Activated naive CD4-positive, alpha-beta T cell treated with Interleukin-2 at 50 U/mL for 16 hours (primary cell): ENCODE results near the gene NEK8.
"Not testable (repeated sequence)": the region's sequence is repeated elsewhere in the genome, so short reads cannot be mapped to it uniquely, and the experiment has no call there.

Source experiments
- DNase-seq: peaks from one replicate; pipeline ENCODE4 v3.0.0-alpha.2; 2020

The NEK8 gene

GRCh38 chr17:28774206-28774605 lies 45.6 kb downstream of the NEK8 start:
- DNase-seq = no peak

- no peak for DNase-seq
Measured at GRCh38 chr17:28777178-28777577, 48.6 kb downstream of the NEK8 start.

DNA sequence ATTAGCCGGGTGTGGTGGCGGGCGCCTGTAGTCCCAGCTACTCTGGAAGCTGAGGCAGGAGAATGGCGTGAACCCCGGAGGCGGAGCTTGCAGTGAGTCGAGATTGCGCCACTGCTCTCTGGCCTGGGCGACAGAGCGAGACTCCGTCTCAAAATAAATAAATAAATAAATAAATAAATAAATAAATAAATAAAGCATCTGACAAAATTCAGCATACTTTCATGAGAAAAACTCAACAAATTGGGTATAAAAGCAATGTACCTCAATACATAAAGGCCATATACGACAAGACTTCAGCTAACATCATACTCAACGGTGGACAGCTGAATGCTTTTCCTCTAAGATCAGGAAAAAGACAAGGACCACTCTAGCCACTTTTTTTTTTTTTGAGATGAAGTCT lies 51.0 kb downstream of the NEK8 start:
- not testable (repeated sequence) for DNase-seq

GRCh38 chr17:28783161-28783560 lies 54.6 kb downstream of the NEK8 start:
- no peak for DNase-seq

DNA sequence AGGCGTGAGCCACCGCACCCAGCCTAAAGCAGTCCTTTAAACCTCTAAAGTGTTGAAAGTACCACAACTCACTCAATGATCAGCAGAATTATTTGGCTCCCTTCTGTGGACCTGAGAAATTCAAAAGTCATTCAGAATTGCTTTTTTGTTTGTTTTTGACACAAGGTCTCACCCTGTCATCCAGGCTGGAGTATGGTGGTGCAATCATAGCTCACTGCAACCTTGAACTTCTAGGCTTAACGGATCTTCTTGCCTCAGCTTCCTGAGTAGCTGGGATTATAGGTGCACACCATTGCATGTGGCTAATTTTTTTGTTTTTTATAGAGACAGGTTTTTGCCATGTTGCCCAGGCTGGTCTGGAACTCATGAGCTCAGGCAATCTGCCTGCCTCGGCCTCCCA lies 59.5 kb downstream of the NEK8 start:
- DNase-seq = no peak
